VCaP (cell line): Measurements from ENCODE around the gene TIMM50.

ENCODE experiments used
- H3K27ac ChIP-seq: fragments of 450-650 bp; 2 replicates; pipeline ENCODE4 v1.5.1; 2017
- TF ChIP-seq, protein P1 (sequence below): fragments of 450-650 bp; conservative IDR thresholded peaks from 2 replicates; pipeline ENCODE4 v1.5.1; 2017; ENCODE audit warnings: mild to moderate bottlenecking, moderate library complexity

Gene TIMM50

GRCh38 chr19:39540333-39540673 lies 59.7 kb downstream of the TIMM50 start:
- TF ChIP-seq, protein P1, sequence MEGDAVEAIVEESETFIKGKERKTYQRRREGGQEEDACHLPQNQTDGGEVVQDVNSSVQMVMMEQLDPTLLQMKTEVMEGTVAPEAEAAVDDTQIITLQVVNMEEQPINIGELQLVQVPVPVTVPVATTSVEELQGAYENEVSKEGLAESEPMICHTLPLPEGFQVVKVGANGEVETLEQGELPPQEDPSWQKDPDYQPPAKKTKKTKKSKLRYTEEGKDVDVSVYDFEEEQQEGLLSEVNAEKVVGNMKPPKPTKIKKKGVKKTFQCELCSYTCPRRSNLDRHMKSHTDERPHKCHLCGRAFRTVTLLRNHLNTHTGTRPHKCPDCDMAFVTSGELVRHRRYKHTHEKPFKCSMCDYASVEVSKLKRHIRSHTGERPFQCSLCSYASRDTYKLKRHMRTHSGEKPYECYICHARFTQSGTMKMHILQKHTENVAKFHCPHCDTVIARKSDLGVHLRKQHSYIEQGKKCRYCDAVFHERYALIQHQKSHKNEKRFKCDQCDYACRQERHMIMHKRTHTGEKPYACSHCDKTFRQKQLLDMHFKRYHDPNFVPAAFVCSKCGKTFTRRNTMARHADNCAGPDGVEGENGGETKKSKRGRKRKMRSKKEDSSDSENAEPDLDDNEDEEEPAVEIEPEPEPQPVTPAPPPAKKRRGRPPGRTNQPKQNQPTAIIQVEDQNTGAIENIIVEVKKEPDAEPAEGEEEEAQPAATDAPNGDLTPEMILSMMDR, result peak; percentile 60
- H3K27ac ChIP-seq, result peak overlapping the region; percentile 99
